ENCODE measurements around the gene PRKAR1B.

PRKAR1B gene

DNA sequence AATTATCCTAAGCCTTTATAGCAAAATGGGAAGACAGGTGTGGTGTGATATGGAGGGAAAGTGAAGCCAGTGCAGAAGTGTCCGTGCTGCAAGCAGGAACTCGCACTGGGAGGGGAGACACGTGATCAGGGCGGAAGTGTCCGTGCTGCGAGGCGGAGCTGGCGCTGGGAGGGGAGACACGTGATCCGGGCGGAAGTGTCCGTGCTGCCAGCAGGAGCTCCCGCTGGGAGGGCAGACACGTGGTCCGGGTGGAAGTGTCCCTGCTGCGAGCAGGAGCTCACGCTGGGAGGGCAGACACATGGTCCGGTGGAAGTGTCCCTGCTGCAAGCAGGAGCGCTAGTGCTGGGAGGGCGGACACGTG, 40.5 kb upstream of the PRKAR1B start:
- no peak overlapping the region for H2BK15ac ChIP-seq (ENCODE audit: low read depth, poor library complexity, severe bottlenecking)
- no peak for DNase-seq
- H2AFZ ChIP-seq (ENCODE audit: low read depth, low read length), result no peak overlapping the region
- H3K36me3 ChIP-seq (ENCODE audit: control insufficient read depth in 1 of 2, insufficient read depth in 2 of 2, low read depth in 1 of 2, low read length in 2 of 2), result peaks cover 39 to 63% of the 10 kb centered on the region in 2 experiments
- peaks cover 43% of the 10 kb centered on the region for H3K4me1 ChIP-seq (ENCODE audit: control insufficient read depth, insufficient read depth, low read depth, low read length)
- no peak overlapping the region for H3K23ac ChIP-seq (ENCODE audit: low read length in 2 of 2)
- H3K4me3 ChIP-seq (ENCODE audit: insufficient read depth in 1 of 2, low read depth in 1 of 2, low read length in 2 of 2), result peak overlapping the region in 1 of 2 experiments; percentile 28
- no peak overlapping the region for H3K4me2 ChIP-seq (ENCODE audit: low read length, poor library complexity, severe bottlenecking)
- no peak overlapping the region for H2BK5ac ChIP-seq (ENCODE audit: low read depth, low read length, poor library complexity, severe bottlenecking)
- no peak overlapping the region for H3K9ac ChIP-seq (ENCODE audit: low read length)
- no peaks in the 10 kb centered on the region for H3K9me3 ChIP-seq (ENCODE audit: control insufficient read depth, low read length)
- no peak overlapping the region for H2BK120ac ChIP-seq (ENCODE audit: low read depth, low read length)
- peak overlapping the region; percentile 34 for H3K27ac ChIP-seq (ENCODE audit: low read length, poor library complexity, severe bottlenecking)
- H3K18ac ChIP-seq (ENCODE audit: low read depth in 1 of 2, low read length in 2 of 2), result no peak overlapping the region
- H2BK12ac ChIP-seq (ENCODE audit: low read length in 2 of 2), result no peak overlapping the region
- no peaks in the 10 kb centered on the region for H3K27me3 ChIP-seq (ENCODE audit: control insufficient read depth in 1 of 2, insufficient read depth in 1 of 2, low read length in 2 of 2)
- no peak overlapping the region for H4K91ac ChIP-seq (ENCODE audit: low read length)
- H3K4ac ChIP-seq (ENCODE audit: low read depth in 1 of 2, low read length in 2 of 2), result no peak overlapping the region
- WGBS, result 97% methylated on average over 20 of the region's 21 CpGs
- no peak overlapping the region for H4K8ac ChIP-seq (ENCODE audit: low read length)
- no peak overlapping the region for H2AK5ac ChIP-seq (ENCODE audit: low read length, severe bottlenecking)
- H3K79me1 ChIP-seq (replicated peaks; ENCODE audit: low read length, poor library complexity, severe bottlenecking), result peaks cover 9% of the 10 kb centered on the region
- no peak overlapping the region for H3K14ac ChIP-seq (ENCODE audit: low read length in 2 of 2)

DNA sequence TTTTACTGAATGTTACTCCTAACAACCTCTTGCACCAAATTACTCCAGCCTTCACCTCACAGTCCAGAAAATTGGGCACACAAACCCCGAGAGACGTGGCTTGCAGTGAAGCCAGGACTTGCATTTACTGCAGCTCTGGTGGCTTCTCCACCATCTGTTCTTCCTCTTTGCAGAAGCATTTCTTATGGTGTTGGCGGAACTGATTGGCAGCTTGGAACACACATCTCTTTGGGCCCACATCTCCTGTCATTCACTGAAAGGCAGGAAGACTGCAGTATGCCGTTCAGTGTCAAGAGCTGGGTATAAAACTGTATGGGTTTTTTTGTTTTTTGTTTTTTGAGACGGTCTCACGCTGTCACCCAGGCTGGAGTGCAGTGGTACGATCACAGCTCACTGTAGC, 38.3 kb upstream of the PRKAR1B start:
- Histone ChIP-seq H2BK15ac (ENCODE audit: low read depth, poor library complexity, severe bottlenecking) (no peak overlapping the region), H2AFZ (ENCODE audit: low read depth, low read length) (no peak overlapping the region), H3K9me3 (ENCODE audit: control insufficient read depth, low read length) (no peaks in the 10 kb centered on the region), H3K4ac (ENCODE audit: low read depth in 1 of 2, low read length in 2 of 2) (no peak overlapping the region), H3K27ac (ENCODE audit: low read length, poor library complexity, severe bottlenecking) (no peak overlapping the region), H4K8ac (ENCODE audit: low read length) (no peak overlapping the region), H3K79me1 (replicated peaks; ENCODE audit: low read length, poor library complexity, severe bottlenecking) (peaks cover 17% of the 10 kb centered on the region), H2AK5ac (ENCODE audit: low read length, severe bottlenecking) (no peak overlapping the region), H3K14ac (ENCODE audit: low read length in 2 of 2) (no peak overlapping the region), H2BK5ac (ENCODE audit: low read depth, low read length, poor library complexity, severe bottlenecking) (no peak overlapping the region), H3K4me3 (ENCODE audit: insufficient read depth in 1 of 2, low read depth in 1 of 2, low read length in 2 of 2) (no peak overlapping the region), H3K4me2 (ENCODE audit: low read length, poor library complexity, severe bottlenecking) (no peak overlapping the region), H2BK12ac (ENCODE audit: low read length in 2 of 2) (no peak overlapping the region), H3K9ac (ENCODE audit: low read length) (no peak overlapping the region), H3K4me1 (ENCODE audit: control insufficient read depth, insufficient read depth, low read depth, low read length) (peaks cover 32% of the 10 kb centered on the region), H3K23ac (ENCODE audit: low read length in 2 of 2) (no peak overlapping the region), H4K91ac (ENCODE audit: low read length) (no peak overlapping the region), H3K36me3 (ENCODE audit: control insufficient read depth in 1 of 2, insufficient read depth in 2 of 2, low read depth in 1 of 2, low read length in 2 of 2) (peaks cover 47 to 71% of the 10 kb centered on the region in 2 experiments), H2BK120ac (ENCODE audit: low read depth, low read length) (no peak overlapping the region), H3K18ac (ENCODE audit: low read depth in 1 of 2, low read length in 2 of 2) (no peak overlapping the region), H3K27me3 (ENCODE audit: control insufficient read depth in 1 of 2, insufficient read depth in 1 of 2, low read length in 2 of 2) (no peaks in the 10 kb centered on the region)
- DNase-seq, result no peak
- WGBS, result 97% methylated on average over 6 of the region's 7 CpGs

DNA sequence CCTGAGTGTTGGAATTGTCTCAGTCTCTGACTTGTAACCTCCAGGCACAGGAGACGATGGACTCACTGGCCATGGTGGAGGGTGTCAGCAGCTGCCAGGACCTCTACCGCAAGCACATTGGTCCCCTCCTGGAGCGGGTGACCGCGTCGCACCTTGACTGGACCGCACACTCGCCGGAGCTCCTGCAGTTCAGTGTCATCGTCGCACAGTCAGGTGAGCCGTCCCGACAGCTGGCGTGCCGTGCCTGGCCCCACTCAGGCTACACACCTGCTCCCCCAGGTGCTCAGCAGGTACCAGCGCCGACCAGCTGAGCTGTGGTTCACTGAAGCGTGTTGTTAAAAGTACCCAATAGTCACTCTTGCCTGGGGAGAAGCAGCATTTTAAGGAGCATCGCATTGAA, 36.7 kb upstream of the PRKAR1B start:
- 98% methylated on average over 19 of the region's 19 CpGs for WGBS
- peaks cover 55 to 77% of the 10 kb centered on the region in 2 experiments for H3K36me3 ChIP-seq (ENCODE audit: control insufficient read depth in 1 of 2, insufficient read depth in 2 of 2, low read depth in 1 of 2, low read length in 2 of 2)
- H3K4ac ChIP-seq (ENCODE audit: low read depth in 1 of 2, low read length in 2 of 2), result no peak overlapping the region
- no peak overlapping the region for H3K23ac ChIP-seq (ENCODE audit: low read length in 2 of 2)
- H3K9ac ChIP-seq (ENCODE audit: low read length), result no peak overlapping the region
- no peak overlapping the region for H4K8ac ChIP-seq (ENCODE audit: low read length)
- H2BK12ac ChIP-seq (ENCODE audit: low read length in 2 of 2), result no peak overlapping the region
- H3K79me1 ChIP-seq (replicated peaks; ENCODE audit: low read length, poor library complexity, severe bottlenecking), result peaks cover 16% of the 10 kb centered on the region
- no peak overlapping the region for H3K27ac ChIP-seq (ENCODE audit: low read length, poor library complexity, severe bottlenecking)
- no peaks in the 10 kb centered on the region for H3K9me3 ChIP-seq (ENCODE audit: control insufficient read depth, low read length)
- no peak overlapping the region for H2BK5ac ChIP-seq (ENCODE audit: low read depth, low read length, poor library complexity, severe bottlenecking)
- H3K4me1 ChIP-seq (ENCODE audit: control insufficient read depth, insufficient read depth, low read depth, low read length), result peaks cover 21% of the 10 kb centered on the region
- H3K14ac ChIP-seq (ENCODE audit: low read length in 2 of 2), result no peak overlapping the region
- H4K91ac ChIP-seq (ENCODE audit: low read length), result no peak overlapping the region
- H2BK120ac ChIP-seq (ENCODE audit: low read depth, low read length), result no peak overlapping the region
- H3K4me2 ChIP-seq (ENCODE audit: low read length, poor library complexity, severe bottlenecking), result no peak overlapping the region
- H2AK5ac ChIP-seq (ENCODE audit: low read length, severe bottlenecking), result no peak overlapping the region
- H3K18ac ChIP-seq (ENCODE audit: low read depth in 1 of 2, low read length in 2 of 2), result no peak overlapping the region
- DNase-seq, result no peak
- H2BK15ac ChIP-seq (ENCODE audit: low read depth, poor library complexity, severe bottlenecking), result no peak overlapping the region
- no peak overlapping the region for H3K4me3 ChIP-seq (ENCODE audit: insufficient read depth in 1 of 2, low read depth in 1 of 2, low read length in 2 of 2)
- no peaks in the 10 kb centered on the region for H3K27me3 ChIP-seq (ENCODE audit: control insufficient read depth in 1 of 2, insufficient read depth in 1 of 2, low read length in 2 of 2)
- no peak overlapping the region for H2AFZ ChIP-seq (ENCODE audit: low read depth, low read length)

DNA sequence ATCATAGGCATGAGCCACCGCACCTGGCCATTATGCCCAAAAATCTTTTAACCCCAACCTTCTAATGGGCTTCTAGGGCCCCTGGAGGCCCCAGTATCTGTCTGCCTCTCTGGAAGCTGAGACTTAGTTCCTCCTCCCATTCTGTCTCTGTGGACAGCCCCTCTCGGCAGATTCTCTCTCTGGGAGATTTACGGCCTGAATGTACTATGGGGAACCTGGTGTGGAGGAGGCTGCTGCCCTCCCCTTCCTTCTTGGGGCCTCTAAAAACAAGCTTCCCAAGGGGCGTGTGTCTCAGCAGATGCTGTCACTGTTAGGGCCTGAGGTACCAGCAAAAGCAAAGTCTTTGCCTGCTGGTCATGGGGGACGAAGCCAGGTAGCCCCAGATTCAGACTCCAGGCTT, 35.8 kb upstream of the PRKAR1B start:
- H4K8ac ChIP-seq (ENCODE audit: low read length), result no peak overlapping the region
- no peak overlapping the region for H3K23ac ChIP-seq (ENCODE audit: low read length in 2 of 2)
- DNase-seq, result no peak
- no peak overlapping the region for H3K4me2 ChIP-seq (ENCODE audit: low read length, poor library complexity, severe bottlenecking)
- no peak overlapping the region for H3K14ac ChIP-seq (ENCODE audit: low read length in 2 of 2)
- no peaks in the 10 kb centered on the region for H3K9me3 ChIP-seq (ENCODE audit: control insufficient read depth, low read length)
- no peak overlapping the region for H2BK120ac ChIP-seq (ENCODE audit: low read depth, low read length)
- no peak overlapping the region for H2AFZ ChIP-seq (ENCODE audit: low read depth, low read length)
- no peak overlapping the region for H2BK5ac ChIP-seq (ENCODE audit: low read depth, low read length, poor library complexity, severe bottlenecking)
- no peak overlapping the region for H2BK12ac ChIP-seq (ENCODE audit: low read length in 2 of 2)
- H3K9ac ChIP-seq (ENCODE audit: low read length), result no peak overlapping the region
- H3K4me1 ChIP-seq (ENCODE audit: control insufficient read depth, insufficient read depth, low read depth, low read length), result peaks cover 13% of the 10 kb centered on the region
- no peaks in the 10 kb centered on the region for H3K27me3 ChIP-seq (ENCODE audit: control insufficient read depth in 1 of 2, insufficient read depth in 1 of 2, low read length in 2 of 2)
- no peak overlapping the region for H3K27ac ChIP-seq (ENCODE audit: low read length, poor library complexity, severe bottlenecking)
- no peak overlapping the region for H2AK5ac ChIP-seq (ENCODE audit: low read length, severe bottlenecking)
- H3K4me3 ChIP-seq (ENCODE audit: insufficient read depth in 1 of 2, low read depth in 1 of 2, low read length in 2 of 2), result no peak overlapping the region
- H3K79me1 ChIP-seq (replicated peaks; ENCODE audit: low read length, poor library complexity, severe bottlenecking), result peaks cover 17% of the 10 kb centered on the region
- H3K4ac ChIP-seq (ENCODE audit: low read depth in 1 of 2, low read length in 2 of 2), result no peak overlapping the region
- no peak overlapping the region for H3K18ac ChIP-seq (ENCODE audit: low read depth in 1 of 2, low read length in 2 of 2)
- H2BK15ac ChIP-seq (ENCODE audit: low read depth, poor library complexity, severe bottlenecking), result no peak overlapping the region
- peaks cover 61 to 72% of the 10 kb centered on the region in 2 experiments for H3K36me3 ChIP-seq (ENCODE audit: control insufficient read depth in 1 of 2, insufficient read depth in 2 of 2, low read depth in 1 of 2, low read length in 2 of 2)
- no peak overlapping the region for H4K91ac ChIP-seq (ENCODE audit: low read length)
- 73% methylated on average over 5 of the region's 5 CpGs for WGBS
